H9 (cell line): ENCODE results near the gene KRTAP12-2. TPM values are rescaled to one million over a fixed set of nuclear protein-coding genes. Genes with fewer than 3 reads are reported as not detected.

Source experiments
- DNase-seq: peaks from one replicate; pipeline ENCODE4 v3.0.0-alpha.2; 2017
- H2AFZ ChIP-seq: one replicate; pipeline ENCODE4 v1.6.1; 2013; ENCODE audit warnings: mild to moderate bottlenecking, low read length, control low read depth, moderate library complexity
- H2AK5ac ChIP-seq: 2 replicates; pipeline ENCODE4 v1.6.1; 2013; ENCODE audit warnings: low read length, control low read depth, mixed read lengths; ENCODE audit not compliant: insufficient read length
- H2BK120ac ChIP-seq: one replicate; pipeline ENCODE4 v1.6.1; 2013; ENCODE audit warnings: low read depth, mild to moderate bottlenecking, low read length, control low read depth, inconsistent platforms; ENCODE audit not compliant: poor library complexity, severe bottlenecking
- H2BK12ac ChIP-seq: 2 replicates; pipeline ENCODE4 v1.6.1; 2013; ENCODE audit warnings: low read length, control low read depth, mixed read lengths, low read depth; ENCODE audit not compliant: insufficient read length
- H2BK15ac ChIP-seq: 2 replicates; pipeline ENCODE4 v1.6.1; 2013; ENCODE audit warnings: low read depth, low read length, control low read depth
- H2BK20ac ChIP-seq: one replicate; pipeline ENCODE4 v1.6.1; 2013; ENCODE audit warnings: low read depth, mild to moderate bottlenecking, low read length, control low read depth, inconsistent platforms; ENCODE audit not compliant: poor library complexity, severe bottlenecking
- H2BK5ac ChIP-seq: 2 replicates; pipeline ENCODE4 v1.6.1; 2013; ENCODE audit warnings: low read length, control low read depth, mixed read lengths; ENCODE audit not compliant: insufficient read length
- H3K14ac ChIP-seq: 2 replicates; pipeline ENCODE4 v1.6.1; 2013; ENCODE audit warnings: low read length, control low read depth; ENCODE audit not compliant: insufficient read depth
- H3K18ac ChIP-seq: 2 replicates; pipeline ENCODE4 v1.6.1; 2013; ENCODE audit warnings: low read depth, mild to moderate bottlenecking, mixed read lengths, low read length, control low read depth; ENCODE audit not compliant: insufficient read length
- H3K23ac ChIP-seq: 2 replicates; pipeline ENCODE4 v1.6.1; 2013; ENCODE audit warnings: low read length, control low read depth, mixed read lengths, low read depth; ENCODE audit not compliant: insufficient read length
- H3K23me2 ChIP-seq: 2 replicates; pipeline ENCODE4 v1.6.1; 2013; ENCODE audit warnings: low read depth, mild to moderate bottlenecking, mixed read lengths, low read length, control low read depth; ENCODE audit not compliant: insufficient read length, poor library complexity, severe bottlenecking
- H3K27ac ChIP-seq: 2 replicates; pipeline ENCODE4 v1.5.1; 2013; ENCODE audit warnings: low read length, control low read depth, mixed read lengths, low read depth; ENCODE audit not compliant: insufficient read length
- H3K27me3 ChIP-seq: 2 replicates; pipeline ENCODE4 v1.6.1; 2013; ENCODE audit warnings: low read length, control low read depth, inconsistent platforms; ENCODE audit not compliant: insufficient read depth
- H3K4ac ChIP-seq: 2 replicates; pipeline ENCODE4 v1.6.1; 2013; ENCODE audit warnings: low read depth, mild to moderate bottlenecking, control low read depth, inconsistent platforms, low read length, moderate library complexity
- H3K4me1 ChIP-seq: 2 replicates; pipeline ENCODE4 v1.6.1; 2013; ENCODE audit warnings: low read length, control low read depth, inconsistent platforms; ENCODE audit not compliant: insufficient read depth
- H3K4me2 ChIP-seq: 2 replicates; pipeline ENCODE4 v1.6.1; 2013; ENCODE audit warnings: low read length, control low read depth, mixed read lengths; ENCODE audit not compliant: insufficient read length, insufficient read depth
- H3K56ac ChIP-seq: 2 replicates; pipeline ENCODE4 v1.6.1; 2013; ENCODE audit warnings: low read depth, mild to moderate bottlenecking, mixed read lengths, low read length, control low read depth; ENCODE audit not compliant: insufficient read length
- H3K79me1 ChIP-seq: 2 replicates; pipeline ENCODE4 v1.6.1; 2013; ENCODE audit warnings: low read depth, mild to moderate bottlenecking, moderate library complexity, low read length, control low read depth, inconsistent platforms; ENCODE audit not compliant: insufficient read depth, poor library complexity, severe bottlenecking
- H3K79me2 ChIP-seq: 2 replicates; pipeline ENCODE4 v1.6.1; 2013; ENCODE audit warnings: low read length, control low read depth, inconsistent platforms; ENCODE audit not compliant: insufficient read depth
- H3K9ac ChIP-seq: 2 replicates; pipeline ENCODE4 v1.6.1; 2013; ENCODE audit warnings: low read length, control low read depth, mixed read lengths; ENCODE audit not compliant: insufficient read length; ENCODE audit errors: extremely low read depth
- H3K9me3 ChIP-seq: one replicate; pipeline ENCODE4 v1.6.1; 2013; ENCODE audit warnings: low read depth, low read length, inconsistent platforms; ENCODE audit not compliant: control insufficient read depth
- H3T11ph ChIP-seq: one replicate; pipeline ENCODE4 v1.6.1; 2013; ENCODE audit warnings: mild to moderate bottlenecking, low read length, control low read depth, inconsistent platforms
- H4K20me1 ChIP-seq: one replicate; pipeline ENCODE4 v1.6.1; 2013; ENCODE audit not compliant: control insufficient read depth, insufficient read length, insufficient read depth
- H4K5ac ChIP-seq: 2 replicates; pipeline ENCODE4 v1.6.1; 2013; ENCODE audit warnings: low read depth, mild to moderate bottlenecking, mixed read lengths, low read length, control low read depth; ENCODE audit not compliant: insufficient read length
- H4K8ac ChIP-seq: replicated peaks from 2 replicates; pipeline ENCODE4 v1.6.1; 2013; ENCODE audit warnings: low read length, control low read depth, mixed read lengths, low read depth; ENCODE audit not compliant: insufficient read length
- H4K91ac ChIP-seq: 2 replicates; pipeline ENCODE4 v1.6.1; 2013; ENCODE audit warnings: low read depth, mild to moderate bottlenecking, moderate library complexity, mixed read lengths, low read length, control low read depth; ENCODE audit not compliant: insufficient read length
- H3K27ac Mint-ChIP-seq, 3 experiments: 2 replicates in 2 of 3; 3 replicates in 1 of 3; pipeline ENCODE4 v1.8.0; 2020 to 2021; ENCODE audit warnings: mixed read lengths in 3 of 3, mild to moderate bottlenecking in 1 of 3, moderate library complexity in 1 of 3
- H3K27me3 Mint-ChIP-seq: 2 replicates; pipeline ENCODE4 v1.8.0; 2021; ENCODE audit warnings: low read depth, mild to moderate bottlenecking, moderate library complexity, mixed read lengths
- H3K36me3 Mint-ChIP-seq, 3 experiments: 2 replicates in 2 of 3; 3 replicates in 1 of 3; pipeline ENCODE4 v1.8.0; 2020 to 2021; ENCODE audit warnings: low read depth in 3 of 3, mixed read lengths in 3 of 3; ENCODE audit not compliant: insufficient read depth in 1 of 3
- H3K4me1 Mint-ChIP-seq, 2 experiments: 2 replicates each; pipeline ENCODE4 v1.8.0; 2020; ENCODE audit warnings: mixed read lengths in 2 of 2
- H3K4me3 Mint-ChIP-seq, 2 experiments: 2 replicates in 1 of 2; 3 replicates in 1 of 2; pipeline ENCODE4 v1.8.0; 2020 to 2021; ENCODE audit warnings: mild to moderate bottlenecking in 2 of 2, mixed read lengths in 2 of 2, moderate library complexity in 1 of 2
- H3K9me3 Mint-ChIP-seq, 2 experiments: 2 replicates in 1 of 2; 3 replicates in 1 of 2; pipeline ENCODE4 v1.8.0; 2020; ENCODE audit warnings: mild to moderate bottlenecking in 2 of 2, mixed read lengths in 2 of 2, moderate library complexity in 1 of 2
- CTCF ChIP-seq: fragments of 200-600 bp; sonication (generic); conservative IDR thresholded peaks from 3 replicates; pipeline ENCODE4 v1.8.0; 2021; ENCODE audit warnings: antibody characterized with exemption, mild to moderate bottlenecking
- WGBS: extraction: QIAGEN DNeasy Blood & Tissue Kit; methylation state at CpG from one replicate; pipeline ENCODE4 v1.1.7; 2013; ENCODE audit warnings: missing lambda C conversion rate, low lambda C conversion rate, mixed read lengths; ENCODE audit not compliant: insufficient read length; ENCODE audit errors: extremely low coverage; 5-methylcytosine and 5-hydroxymethylcytosine counted together
- total RNA-seq: library from RNA; stranded (reverse); gene quantifications from 2 replicates; pipeline ENCODE4 v1.2.1, GENCODE V29; 2021

The KRTAP12-2 gene
- total RNA-seq, 1 experiment from 2014 or later: not detected

GRCh38 chr21:44632067-44632466 is 34.7 kb downstream of the KRTAP12-2 start:
- Mint-ChIP-seq H3K27ac (no peak overlapping the region), H3K27me3 (peaks cover 14% of the 10 kb centered on the region), H3K9me3 (peaks cover 20 to 26% of the 10 kb centered on the region in 2 experiments), H3K4me1 (peaks cover 3 to 10% of the 10 kb centered on the region in 2 experiments; a peak in 3 of 4 replicates), H3K4me3 (no peak overlapping the region), H3K36me3 (peaks cover 7 to 16% (median 11%) of the 10 kb centered on the region in 3 experiments; a peak in 6 of 7 replicates)
- Histone ChIP-seq H3K9me3 (no peaks in the 10 kb centered on the region), H2BK12ac (no peak overlapping the region), H4K20me1 (no peaks in the 10 kb centered on the region), H3K4me1 (no peaks in the 10 kb centered on the region), H3K79me1 (no peaks in the 10 kb centered on the region), H3K4me2 (no peak overlapping the region), H3K18ac (no peak overlapping the region), H3K23me2 (no peaks in the 10 kb centered on the region), H2AFZ (no peak overlapping the region), H3K9ac (no peak overlapping the region), H3K79me2 (no peaks in the 10 kb centered on the region), H4K5ac (no peak overlapping the region), H3K27ac (no peak overlapping the region), H2BK20ac (no peak overlapping the region), H4K8ac (no peak overlapping the region), H3K4ac (no peak overlapping the region), H2AK5ac (no peak overlapping the region), H2BK5ac (no peak overlapping the region), H3T11ph (no peak overlapping the region), H3K27me3 (no peaks in the 10 kb centered on the region), H3K23ac (no peak overlapping the region), H2BK15ac (no peak overlapping the region), H2BK120ac (no peak overlapping the region), H3K14ac (no peak overlapping the region), H3K56ac (no peak overlapping the region), H4K91ac (no peak overlapping the region)
- no peak for TF ChIP-seq CTCF
- no peak for DNase-seq
- no CpG with 5 or more reads among the region's 1 CpG for WGBS
